Lower leg skin (tissue), 3 donors: ENCODE measurements around the gene PTHLH.

Experiments used
- POLR2A ChIP-seq, 2 donors: fragments of 450-650 bp; IDR thresholded peaks; one replicate each; pipeline ENCODE4 v1.6.1; 2016 to 2017; ENCODE audit warnings: antibody characterized with exemption in 2 of 2, mild to moderate bottlenecking in 1 of 2, moderate library complexity in 1 of 2
- TF ChIP-seq, protein P1 (sequence below), 3 donors: fragments of 450-650 bp; IDR thresholded peaks; one replicate each; pipeline ENCODE4 v1.5.1; 2016; ENCODE audit warnings: antibody characterized with exemption in 3 of 3, mild to moderate bottlenecking in 3 of 3, moderate library complexity in 2 of 3

DNA sequence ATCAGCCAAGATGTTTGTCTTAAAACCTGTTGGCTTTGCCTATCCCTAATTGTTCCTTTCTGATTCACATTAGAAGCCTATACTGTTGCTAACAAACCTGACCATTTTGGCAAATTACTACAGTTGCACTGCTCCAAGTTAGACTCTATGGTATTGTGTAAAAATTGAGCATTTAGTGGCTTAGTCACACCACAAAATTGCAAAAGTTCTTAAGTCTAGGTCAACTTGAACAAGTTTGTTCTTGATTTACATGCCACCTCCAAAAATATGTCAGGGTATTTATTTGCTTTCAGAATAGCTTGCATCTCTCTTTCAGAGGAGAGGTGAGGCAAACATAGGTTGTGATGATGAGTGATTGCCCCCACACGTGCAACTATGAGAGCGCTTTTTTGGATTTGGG is 27.0 kb upstream of the PTHLH start:
- TF ChIP-seq, protein P1, sequence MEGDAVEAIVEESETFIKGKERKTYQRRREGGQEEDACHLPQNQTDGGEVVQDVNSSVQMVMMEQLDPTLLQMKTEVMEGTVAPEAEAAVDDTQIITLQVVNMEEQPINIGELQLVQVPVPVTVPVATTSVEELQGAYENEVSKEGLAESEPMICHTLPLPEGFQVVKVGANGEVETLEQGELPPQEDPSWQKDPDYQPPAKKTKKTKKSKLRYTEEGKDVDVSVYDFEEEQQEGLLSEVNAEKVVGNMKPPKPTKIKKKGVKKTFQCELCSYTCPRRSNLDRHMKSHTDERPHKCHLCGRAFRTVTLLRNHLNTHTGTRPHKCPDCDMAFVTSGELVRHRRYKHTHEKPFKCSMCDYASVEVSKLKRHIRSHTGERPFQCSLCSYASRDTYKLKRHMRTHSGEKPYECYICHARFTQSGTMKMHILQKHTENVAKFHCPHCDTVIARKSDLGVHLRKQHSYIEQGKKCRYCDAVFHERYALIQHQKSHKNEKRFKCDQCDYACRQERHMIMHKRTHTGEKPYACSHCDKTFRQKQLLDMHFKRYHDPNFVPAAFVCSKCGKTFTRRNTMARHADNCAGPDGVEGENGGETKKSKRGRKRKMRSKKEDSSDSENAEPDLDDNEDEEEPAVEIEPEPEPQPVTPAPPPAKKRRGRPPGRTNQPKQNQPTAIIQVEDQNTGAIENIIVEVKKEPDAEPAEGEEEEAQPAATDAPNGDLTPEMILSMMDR (IDR thresholded peaks at IDR 0.05): no peak
- no peak for TF ChIP-seq POLR2A (IDR thresholded peaks at IDR 0.05)
